Loucy (cell line): Measurements from ENCODE around the gene SAG.

Experiments used
- EZH2phosphoT487 ChIP-seq: fragments of 200-600 bp; IDR thresholded peaks from 2 replicates; pipeline ENCODE4 v1.6.1; 2018; ENCODE audit warnings: antibody characterized with exemption, mild to moderate bottlenecking, moderate library complexity, borderline replicate concordance
- TF ChIP-seq, protein P1 (sequence below): fragments of 200-600 bp; sonication (generic); conservative IDR thresholded peaks from 2 replicates; pipeline ENCODE4 v1.5.1; 2014; ENCODE audit warnings: mild to moderate bottlenecking, antibody characterized with exemption, low read length

DNA sequence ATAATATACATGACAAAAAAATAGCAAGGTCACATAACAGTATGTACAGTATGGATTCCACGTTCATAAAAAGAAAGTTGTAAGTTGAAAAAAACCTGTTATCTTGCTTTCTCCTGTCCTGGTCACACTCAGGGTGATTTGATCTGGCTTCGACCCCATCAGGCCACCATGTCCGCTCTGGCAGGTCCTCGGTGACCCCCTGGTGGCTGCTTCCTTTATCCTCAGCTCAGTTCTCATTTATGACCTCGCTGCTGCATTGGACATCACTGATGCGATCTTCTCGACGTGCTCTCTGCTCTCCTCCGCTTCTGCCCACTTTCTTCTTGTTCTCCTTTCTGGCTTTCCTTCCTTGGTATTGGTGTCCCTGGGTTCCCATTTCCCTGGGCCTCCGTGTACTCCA is 76.4 kb downstream of the SAG start:
- TF ChIP-seq, protein P1, sequence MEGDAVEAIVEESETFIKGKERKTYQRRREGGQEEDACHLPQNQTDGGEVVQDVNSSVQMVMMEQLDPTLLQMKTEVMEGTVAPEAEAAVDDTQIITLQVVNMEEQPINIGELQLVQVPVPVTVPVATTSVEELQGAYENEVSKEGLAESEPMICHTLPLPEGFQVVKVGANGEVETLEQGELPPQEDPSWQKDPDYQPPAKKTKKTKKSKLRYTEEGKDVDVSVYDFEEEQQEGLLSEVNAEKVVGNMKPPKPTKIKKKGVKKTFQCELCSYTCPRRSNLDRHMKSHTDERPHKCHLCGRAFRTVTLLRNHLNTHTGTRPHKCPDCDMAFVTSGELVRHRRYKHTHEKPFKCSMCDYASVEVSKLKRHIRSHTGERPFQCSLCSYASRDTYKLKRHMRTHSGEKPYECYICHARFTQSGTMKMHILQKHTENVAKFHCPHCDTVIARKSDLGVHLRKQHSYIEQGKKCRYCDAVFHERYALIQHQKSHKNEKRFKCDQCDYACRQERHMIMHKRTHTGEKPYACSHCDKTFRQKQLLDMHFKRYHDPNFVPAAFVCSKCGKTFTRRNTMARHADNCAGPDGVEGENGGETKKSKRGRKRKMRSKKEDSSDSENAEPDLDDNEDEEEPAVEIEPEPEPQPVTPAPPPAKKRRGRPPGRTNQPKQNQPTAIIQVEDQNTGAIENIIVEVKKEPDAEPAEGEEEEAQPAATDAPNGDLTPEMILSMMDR = peak; percentile 44
- TF ChIP-seq EZH2phosphoT487 = no peak
